GM23338 (cell line): ENCODE results near the gene C1orf21. TPM values are rescaled to one million over a fixed set of nuclear protein-coding genes. Genes with fewer than 3 reads are reported as not detected.

ENCODE experiments used
- ATAC-seq: fragments of 200-7000 bp; cut with Tn5 transposase; 3 replicates; pipeline ENCODE4 v1.9.1; 2020
- DNase-seq: peaks from one replicate; pipeline ENCODE4 v3.0.0-alpha.2; 2015; ENCODE audit warnings: low spot score
- H2AFZ ChIP-seq: fragments of 200-600 bp; sonication (generic); 2 replicates; pipeline ENCODE4 v1.8.0; 2016; ENCODE audit warnings: antibody characterized with exemption, mild to moderate bottlenecking, moderate library complexity
- H3F3A ChIP-seq: fragments of 200-600 bp; sonication (generic); replicated peaks from 2 replicates; pipeline ENCODE4 v1.8.0; 2017; ENCODE audit warnings: antibody characterized with exemption, mixed run types, low read depth
- H3K27ac ChIP-seq: fragments of 200-600 bp; sonication (generic); 2 replicates; pipeline ENCODE4 v1.6.1; 2016; ENCODE audit warnings: low read depth
- H3K27me3 ChIP-seq: fragments of 200-600 bp; sonication (generic); 2 replicates; pipeline ENCODE4 v1.8.0; 2016; ENCODE audit warnings: mild to moderate bottlenecking, mixed run types, moderate library complexity; ENCODE audit not compliant: insufficient read depth
- H3K36me3 ChIP-seq: fragments of 200-600 bp; sonication (generic); 2 replicates; pipeline ENCODE4 v1.8.0; 2016; ENCODE audit warnings: mild to moderate bottlenecking; ENCODE audit not compliant: insufficient read depth
- H3K4me1 ChIP-seq: fragments of 200-600 bp; sonication (generic); 2 replicates; pipeline ENCODE4 v1.8.0; 2016; ENCODE audit warnings: mild to moderate bottlenecking, moderate library complexity; ENCODE audit not compliant: insufficient read depth
- H3K4me2 ChIP-seq: fragments of 200-600 bp; sonication (generic); 2 replicates; pipeline ENCODE4 v1.7.1; 2017; ENCODE audit warnings: mixed run types
- H3K4me3 ChIP-seq: fragments of 200-600 bp; sonication (generic); 2 replicates; pipeline ENCODE4 v1.6.1; 2016; ENCODE audit warnings: mixed run types
- H3K79me2 ChIP-seq: fragments of 200-600 bp; sonication (generic); replicated peaks from 2 replicates; pipeline ENCODE4 v1.8.0; 2017; ENCODE audit warnings: mild to moderate bottlenecking; ENCODE audit not compliant: insufficient read depth
- H3K9me2 ChIP-seq: fragments of 200-600 bp; sonication (generic); 2 replicates; pipeline ENCODE4 v1.8.0; 2017; ENCODE audit not compliant: insufficient read depth
- H4K20me1 ChIP-seq: fragments of 200-600 bp; sonication (generic); replicated peaks from 2 replicates; pipeline ENCODE4 v1.8.0; 2017; ENCODE audit warnings: mild to moderate bottlenecking; ENCODE audit not compliant: insufficient read depth
- H3K27ac Mint-ChIP-seq: 2 replicates; pipeline ENCODE4 v1.8.0; 2020; ENCODE audit warnings: inconsistent platforms, mild to moderate bottlenecking, moderate library complexity, mixed read lengths
- H3K27me3 Mint-ChIP-seq: 3 replicates; pipeline ENCODE4 v1.8.0; 2022; ENCODE audit warnings: low read depth, mild to moderate bottlenecking, moderate library complexity, mixed read lengths, inconsistent platforms; ENCODE audit not compliant: insufficient read depth, poor library complexity
- H3K36me3 Mint-ChIP-seq: 3 replicates; pipeline ENCODE4 v1.8.0; 2021; ENCODE audit warnings: low read depth, mild to moderate bottlenecking, inconsistent platforms, moderate library complexity, mixed read lengths
- H3K4me1 Mint-ChIP-seq: 3 replicates; pipeline ENCODE4 v1.8.0; 2020; ENCODE audit warnings: mild to moderate bottlenecking, inconsistent platforms, mixed read lengths
- H3K4me3 Mint-ChIP-seq: 3 replicates; pipeline ENCODE4 v1.8.0; 2021; ENCODE audit warnings: moderate library complexity, mild to moderate bottlenecking, inconsistent platforms, mixed read lengths
- H3K9me3 Mint-ChIP-seq: 3 replicates; pipeline ENCODE4 v1.8.0; 2020; ENCODE audit warnings: moderate library complexity, mild to moderate bottlenecking, inconsistent platforms, mixed read lengths
- EZH2phosphoT487 ChIP-seq: fragments of 200-600 bp; sonication (generic); IDR thresholded peaks from one replicate; pipeline ENCODE4 v1.8.1; 2018; ENCODE audit warnings: antibody characterized with exemption; ENCODE audit not compliant: unreplicated experiment
- JUNB ChIP-seq: IDR thresholded peaks from one replicate; pipeline ENCODE4 v1.6.1; 2016; ENCODE audit warnings: antibody characterized with exemption; ENCODE audit not compliant: unreplicated experiment
- NANOG ChIP-seq: IDR thresholded peaks from 2 replicates; pipeline ENCODE4 v1.6.1; 2016; ENCODE audit warnings: antibody characterized with exemption, borderline replicate concordance
- POLR2AphosphoS5 ChIP-seq: IDR thresholded peaks from 2 replicates; pipeline ENCODE4 v1.6.1; 2016; ENCODE audit warnings: antibody characterized with exemption, low read depth
- STAT1 ChIP-seq: IDR thresholded peaks from one replicate; pipeline ENCODE4 v1.6.1; 2016; ENCODE audit warnings: antibody characterized with exemption; ENCODE audit not compliant: unreplicated experiment
- ZNF114 ChIP-seq: fragments of 250-450 bp; sonication (Bioruptor Pico); IDR thresholded peaks from 2 replicates; pipeline ENCODE4 v1.5.0; 2020; ENCODE audit warnings: mild to moderate bottlenecking, moderate library complexity
- ZNF331 ChIP-seq: fragments of 250-450 bp; sonication (Bioruptor Pico); IDR thresholded peaks from 2 replicates; pipeline ENCODE4 v1.5.0; 2020; ENCODE audit warnings: low read depth, mild to moderate bottlenecking, moderate library complexity
- polyA plus RNA-seq: library from polyadenylated mRNA; unstranded; fragments of >200 nt; fragmentation: Nextera tagmentation; extraction: Ambion mirVana; gene quantifications from 2 replicates; pipeline ENCODE4 v1.2.1, GENCODE V29; 2016
- total RNA-seq: library from RNA; depleted of rRNA; stranded (reverse); fragments of >200 nt; shearing (Covaris generic); gene quantifications from 2 replicates; pipeline ENCODE4 v1.2.3, GENCODE V29; 2014
- TF ChIP-seq, protein P1 (sequence below): IDR thresholded peaks from 2 replicates; pipeline ENCODE4 v1.6.1; 2016; ENCODE audit warnings: antibody characterized with exemption
- TF ChIP-seq, protein P2 (sequence below), 2 experiments: fragments of 200-600 bp in 1 of 2; sonication (generic) in 1 of 2; conservative IDR thresholded peaks; 2 replicates each; pipeline versions ENCODE4 v1.5.1 to v1.6.1; 2016 to 2017; ENCODE audit warnings: antibody characterized with exemption in 2 of 2, low read depth in 2 of 2, mild to moderate bottlenecking in 2 of 2, moderate library complexity in 1 of 2
- TF ChIP-seq, protein P3 (sequence below): fragments of 250-450 bp; sonication (Bioruptor Pico); IDR thresholded peaks from 2 replicates; pipeline ENCODE4 v1.5.0; 2020; ENCODE audit warnings: mild to moderate bottlenecking, moderate library complexity

Gene C1orf21
- total and polyA plus RNA-seq, 2 experiments from 2014 or later, result 28.0 to 40.4 TPM

DNA sequence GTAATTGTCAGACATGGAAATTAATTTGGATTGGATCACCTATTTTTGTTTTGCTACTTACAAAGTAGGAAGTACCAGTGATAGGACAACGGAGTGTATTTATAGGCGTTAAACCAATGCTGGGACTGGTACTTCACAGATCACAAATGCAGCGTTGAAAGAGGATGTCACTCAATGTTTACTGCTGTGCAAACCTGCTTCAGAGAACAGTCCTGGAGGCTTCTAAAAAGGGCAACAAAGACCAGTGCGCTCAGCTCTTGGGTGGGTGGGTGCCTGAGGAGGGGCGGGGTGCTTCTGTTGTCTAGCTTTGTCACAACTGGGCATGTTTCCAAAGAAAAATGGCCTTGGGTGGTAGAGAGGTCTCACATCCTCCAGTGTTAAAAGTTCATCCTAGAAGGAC is 2.1 kb downstream of the C1orf21 start:
- H3K4me1 Mint-ChIP-seq, result peaks cover 55% of the 10 kb centered on the region
- H3K4me2 ChIP-seq, result peak overlapping the region; percentile 94
- peaks cover 29% of the 10 kb centered on the region for H4K20me1 ChIP-seq
- DNase-seq (no peak), ATAC-seq (no peak)
- no peaks in the 10 kb centered on the region for H3K9me2 ChIP-seq
- no peak overlapping the region for H3K27ac Mint-ChIP-seq
- peaks cover 7% of the 10 kb centered on the region for H3K27me3 Mint-ChIP-seq
- H3K36me3 Mint-ChIP-seq, result no peaks in the 10 kb centered on the region; the same call in 2 of the 3 replicates
- H2AFZ ChIP-seq, result no peak overlapping the region
- no peaks in the 10 kb centered on the region; the same call in 2 of the 3 replicates for H3K9me3 Mint-ChIP-seq
- H3K27me3 ChIP-seq, result peaks cover 9% of the 10 kb centered on the region; the same call in 1 of the 2 replicates
- no peaks in the 10 kb centered on the region for H3F3A ChIP-seq
- peak overlapping the region; percentile 89 for H3K4me3 Mint-ChIP-seq
- H3K4me3 ChIP-seq, result peak overlapping the region; percentile 94
- no peaks in the 10 kb centered on the region for H3K36me3 ChIP-seq
- no peak overlapping the region for H3K27ac ChIP-seq
- TF ChIP-seq, protein P1, sequence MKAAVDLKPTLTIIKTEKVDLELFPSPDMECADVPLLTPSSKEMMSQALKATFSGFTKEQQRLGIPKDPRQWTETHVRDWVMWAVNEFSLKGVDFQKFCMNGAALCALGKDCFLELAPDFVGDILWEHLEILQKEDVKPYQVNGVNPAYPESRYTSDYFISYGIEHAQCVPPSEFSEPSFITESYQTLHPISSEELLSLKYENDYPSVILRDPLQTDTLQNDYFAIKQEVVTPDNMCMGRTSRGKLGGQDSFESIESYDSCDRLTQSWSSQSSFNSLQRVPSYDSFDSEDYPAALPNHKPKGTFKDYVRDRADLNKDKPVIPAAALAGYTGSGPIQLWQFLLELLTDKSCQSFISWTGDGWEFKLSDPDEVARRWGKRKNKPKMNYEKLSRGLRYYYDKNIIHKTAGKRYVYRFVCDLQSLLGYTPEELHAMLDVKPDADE, result no peak
- no peak for TF ChIP-seq EZH2phosphoT487
- no peak for TF ChIP-seq STAT1
- TF ChIP-seq, protein P2, sequence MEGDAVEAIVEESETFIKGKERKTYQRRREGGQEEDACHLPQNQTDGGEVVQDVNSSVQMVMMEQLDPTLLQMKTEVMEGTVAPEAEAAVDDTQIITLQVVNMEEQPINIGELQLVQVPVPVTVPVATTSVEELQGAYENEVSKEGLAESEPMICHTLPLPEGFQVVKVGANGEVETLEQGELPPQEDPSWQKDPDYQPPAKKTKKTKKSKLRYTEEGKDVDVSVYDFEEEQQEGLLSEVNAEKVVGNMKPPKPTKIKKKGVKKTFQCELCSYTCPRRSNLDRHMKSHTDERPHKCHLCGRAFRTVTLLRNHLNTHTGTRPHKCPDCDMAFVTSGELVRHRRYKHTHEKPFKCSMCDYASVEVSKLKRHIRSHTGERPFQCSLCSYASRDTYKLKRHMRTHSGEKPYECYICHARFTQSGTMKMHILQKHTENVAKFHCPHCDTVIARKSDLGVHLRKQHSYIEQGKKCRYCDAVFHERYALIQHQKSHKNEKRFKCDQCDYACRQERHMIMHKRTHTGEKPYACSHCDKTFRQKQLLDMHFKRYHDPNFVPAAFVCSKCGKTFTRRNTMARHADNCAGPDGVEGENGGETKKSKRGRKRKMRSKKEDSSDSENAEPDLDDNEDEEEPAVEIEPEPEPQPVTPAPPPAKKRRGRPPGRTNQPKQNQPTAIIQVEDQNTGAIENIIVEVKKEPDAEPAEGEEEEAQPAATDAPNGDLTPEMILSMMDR (conservative IDR thresholded peaks at IDR 0.05; ENCODE audit: low read depth in 2 of 2), result no peak
- TF ChIP-seq, protein P3, sequence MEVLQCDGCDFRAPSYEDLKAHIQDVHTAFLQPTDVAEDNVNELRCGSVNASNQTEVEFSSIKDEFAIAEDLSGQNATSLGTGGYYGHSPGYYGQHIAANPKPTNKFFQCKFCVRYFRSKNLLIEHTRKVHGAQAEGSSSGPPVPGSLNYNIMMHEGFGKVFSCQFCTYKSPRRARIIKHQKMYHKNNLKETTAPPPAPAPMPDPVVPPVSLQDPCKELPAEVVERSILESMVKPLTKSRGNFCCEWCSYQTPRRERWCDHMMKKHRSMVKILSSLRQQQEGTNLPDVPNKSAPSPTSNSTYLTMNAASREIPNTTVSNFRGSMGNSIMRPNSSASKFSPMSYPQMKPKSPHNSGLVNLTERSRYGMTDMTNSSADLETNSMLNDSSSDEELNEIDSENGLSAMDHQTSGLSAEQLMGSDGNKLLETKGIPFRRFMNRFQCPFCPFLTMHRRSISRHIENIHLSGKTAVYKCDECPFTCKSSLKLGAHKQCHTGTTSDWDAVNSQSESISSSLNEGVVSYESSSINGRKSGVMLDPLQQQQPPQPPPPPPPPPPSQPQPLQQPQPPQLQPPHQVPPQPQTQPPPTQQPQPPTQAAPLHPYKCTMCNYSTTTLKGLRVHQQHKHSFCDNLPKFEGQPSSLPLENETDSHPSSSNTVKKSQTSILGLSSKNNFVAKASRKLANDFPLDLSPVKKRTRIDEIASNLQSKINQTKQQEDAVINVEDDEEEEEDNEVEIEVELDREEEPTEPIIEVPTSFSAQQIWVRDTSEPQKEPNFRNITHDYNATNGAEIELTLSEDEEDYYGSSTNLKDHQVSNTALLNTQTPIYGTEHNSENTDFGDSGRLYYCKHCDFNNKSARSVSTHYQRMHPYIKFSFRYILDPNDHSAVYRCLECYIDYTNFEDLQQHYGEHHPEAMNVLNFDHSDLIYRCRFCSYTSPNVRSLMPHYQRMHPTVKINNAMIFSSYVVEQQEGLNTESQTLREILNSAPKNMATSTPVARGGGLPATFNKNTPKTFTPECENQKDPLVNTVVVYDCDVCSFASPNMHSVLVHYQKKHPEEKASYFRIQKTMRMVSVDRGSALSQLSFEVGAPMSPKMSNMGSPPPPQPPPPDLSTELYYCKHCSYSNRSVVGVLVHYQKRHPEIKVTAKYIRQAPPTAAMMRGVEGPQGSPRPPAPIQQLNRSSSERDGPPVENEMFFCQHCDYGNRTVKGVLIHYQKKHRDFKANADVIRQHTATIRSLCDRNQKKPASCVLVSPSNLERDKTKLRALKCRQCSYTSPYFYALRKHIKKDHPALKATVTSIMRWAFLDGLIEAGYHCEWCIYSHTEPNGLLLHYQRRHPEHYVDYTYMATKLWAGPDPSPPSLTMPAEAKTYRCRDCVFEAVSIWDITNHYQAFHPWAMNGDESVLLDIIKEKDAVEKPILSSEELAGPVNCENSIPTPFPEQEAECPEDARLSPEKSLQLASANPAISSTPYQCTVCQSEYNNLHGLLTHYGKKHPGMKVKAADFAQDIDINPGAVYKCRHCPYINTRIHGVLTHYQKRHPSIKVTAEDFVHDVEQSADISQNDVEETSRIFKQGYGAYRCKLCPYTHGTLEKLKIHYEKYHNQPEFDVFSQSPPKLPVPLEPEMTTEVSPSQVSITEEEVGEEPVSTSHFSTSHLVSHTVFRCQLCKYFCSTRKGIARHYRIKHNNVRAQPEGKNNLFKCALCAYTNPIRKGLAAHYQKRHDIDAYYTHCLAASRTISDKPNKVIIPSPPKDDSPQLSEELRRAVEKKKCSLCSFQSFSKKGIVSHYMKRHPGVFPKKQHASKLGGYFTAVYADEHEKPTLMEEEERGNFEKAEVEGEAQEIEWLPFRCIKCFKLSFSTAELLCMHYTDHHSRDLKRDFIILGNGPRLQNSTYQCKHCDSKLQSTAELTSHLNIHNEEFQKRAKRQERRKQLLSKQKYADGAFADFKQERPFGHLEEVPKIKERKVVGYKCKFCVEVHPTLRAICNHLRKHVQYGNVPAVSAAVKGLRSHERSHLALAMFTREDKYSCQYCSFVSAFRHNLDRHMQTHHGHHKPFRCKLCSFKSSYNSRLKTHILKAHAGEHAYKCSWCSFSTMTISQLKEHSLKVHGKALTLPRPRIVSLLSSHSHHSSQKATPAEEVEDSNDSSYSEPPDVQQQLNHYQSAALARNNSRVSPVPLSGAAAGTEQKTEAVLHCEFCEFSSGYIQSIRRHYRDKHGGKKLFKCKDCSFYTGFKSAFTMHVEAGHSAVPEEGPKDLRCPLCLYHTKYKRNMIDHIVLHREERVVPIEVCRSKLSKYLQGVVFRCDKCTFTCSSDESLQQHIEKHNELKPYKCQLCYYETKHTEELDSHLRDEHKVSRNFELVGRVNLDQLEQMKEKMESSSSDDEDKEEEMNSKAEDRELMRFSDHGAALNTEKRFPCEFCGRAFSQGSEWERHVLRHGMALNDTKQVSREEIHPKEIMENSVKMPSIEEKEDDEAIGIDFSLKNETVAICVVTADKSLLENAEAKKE (CRISPR knock-in tag), result no peak
- no peak for TF ChIP-seq NANOG
- no peak for TF ChIP-seq ZNF114 (CRISPR knock-in tag)
- no peak for TF ChIP-seq POLR2AphosphoS5
- no peak for TF ChIP-seq JUNB
- TF ChIP-seq ZNF331 (CRISPR knock-in tag), result no peak
- peaks cover 65% of the 10 kb centered on the region for H3K79me2 ChIP-seq
- H3K4me1 ChIP-seq, result peaks cover 60% of the 10 kb centered on the region
